Measurements from ENCODE around the gene ADAT2. TPM values are rescaled to one million over a fixed set of nuclear protein-coding genes. Genes with fewer than 3 reads are reported as not detected.

ADAT2 gene
- polyA plus RNA-seq, 1 donor from 2014 or later, result 3.3 TPM

GRCh38 chr6:143441680-143442545 lies 8.6 kb downstream of the ADAT2 start:
- Histone ChIP-seq H3K4me2 (ENCODE audit: low read length) (no peak overlapping the region), H3K4me3 (ENCODE audit: low read length) (no peak overlapping the region), H3K36me3 (ENCODE audit: insufficient read depth, low read length) (no peaks in the 10 kb centered on the region), H3K79me2 (replicated peaks; ENCODE audit: insufficient read depth, low read length) (no peaks in the 10 kb centered on the region), H3K27ac (ENCODE audit: low read length) (no peak overlapping the region), H3K27me3 (ENCODE audit: insufficient read depth, low read depth, low read length) (no peaks in the 10 kb centered on the region), H3K9ac (ENCODE audit: low read length) (no peak overlapping the region), H4K20me1 (ENCODE audit: insufficient read depth) (no peaks in the 10 kb centered on the region), H3K9me2 (ENCODE audit: insufficient read depth, low read length) (no peaks in the 10 kb centered on the region), H2AFZ (ENCODE audit: low read depth, low read length) (no peak overlapping the region), H3K9me3 (ENCODE audit: low read length) (no peaks in the 10 kb centered on the region), H3F3A (ENCODE audit: insufficient read depth, low read length, poor library complexity, severe bottlenecking) (no peaks in the 10 kb centered on the region)
- TF ChIP-seq CTCF (IDR thresholded peaks at IDR 0.05; ENCODE audit: poor library complexity, severe bottlenecking) (no peak), TAF1 (IDR thresholded peaks at IDR 0.05; ENCODE audit: low read depth) (no peak), RAD21 (conservative IDR thresholded peaks at IDR 0.05) (no peak), MXI1 (conservative IDR thresholded peaks at IDR 0.05; ENCODE audit: poor library complexity, severe bottlenecking) (no peak), SMC3 (conservative IDR thresholded peaks at IDR 0.05; ENCODE audit: poor library complexity) (no peak), EZH2 (IDR thresholded peaks at IDR 0.05; ENCODE audit: borderline replicate concordance, insufficient read depth, low read length, poor library complexity, severe bottlenecking) (no peak), EP300 (conservative IDR thresholded peaks at IDR 0.05; ENCODE audit: poor library complexity, severe bottlenecking) (no peak), POLR2AphosphoS5 (IDR thresholded peaks at IDR 0.05) (no peak)
- TF ChIP-seq, protein P1, sequence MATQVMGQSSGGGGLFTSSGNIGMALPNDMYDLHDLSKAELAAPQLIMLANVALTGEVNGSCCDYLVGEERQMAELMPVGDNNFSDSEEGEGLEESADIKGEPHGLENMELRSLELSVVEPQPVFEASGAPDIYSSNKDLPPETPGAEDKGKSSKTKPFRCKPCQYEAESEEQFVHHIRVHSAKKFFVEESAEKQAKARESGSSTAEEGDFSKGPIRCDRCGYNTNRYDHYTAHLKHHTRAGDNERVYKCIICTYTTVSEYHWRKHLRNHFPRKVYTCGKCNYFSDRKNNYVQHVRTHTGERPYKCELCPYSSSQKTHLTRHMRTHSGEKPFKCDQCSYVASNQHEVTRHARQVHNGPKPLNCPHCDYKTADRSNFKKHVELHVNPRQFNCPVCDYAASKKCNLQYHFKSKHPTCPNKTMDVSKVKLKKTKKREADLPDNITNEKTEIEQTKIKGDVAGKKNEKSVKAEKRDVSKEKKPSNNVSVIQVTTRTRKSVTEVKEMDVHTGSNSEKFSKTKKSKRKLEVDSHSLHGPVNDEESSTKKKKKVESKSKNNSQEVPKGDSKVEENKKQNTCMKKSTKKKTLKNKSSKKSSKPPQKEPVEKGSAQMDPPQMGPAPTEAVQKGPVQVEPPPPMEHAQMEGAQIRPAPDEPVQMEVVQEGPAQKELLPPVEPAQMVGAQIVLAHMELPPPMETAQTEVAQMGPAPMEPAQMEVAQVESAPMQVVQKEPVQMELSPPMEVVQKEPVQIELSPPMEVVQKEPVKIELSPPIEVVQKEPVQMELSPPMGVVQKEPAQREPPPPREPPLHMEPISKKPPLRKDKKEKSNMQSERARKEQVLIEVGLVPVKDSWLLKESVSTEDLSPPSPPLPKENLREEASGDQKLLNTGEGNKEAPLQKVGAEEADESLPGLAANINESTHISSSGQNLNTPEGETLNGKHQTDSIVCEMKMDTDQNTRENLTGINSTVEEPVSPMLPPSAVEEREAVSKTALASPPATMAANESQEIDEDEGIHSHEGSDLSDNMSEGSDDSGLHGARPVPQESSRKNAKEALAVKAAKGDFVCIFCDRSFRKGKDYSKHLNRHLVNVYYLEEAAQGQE (IDR thresholded peaks at IDR 0.05; ENCODE audit: borderline replicate concordance), result no peak

DNA sequence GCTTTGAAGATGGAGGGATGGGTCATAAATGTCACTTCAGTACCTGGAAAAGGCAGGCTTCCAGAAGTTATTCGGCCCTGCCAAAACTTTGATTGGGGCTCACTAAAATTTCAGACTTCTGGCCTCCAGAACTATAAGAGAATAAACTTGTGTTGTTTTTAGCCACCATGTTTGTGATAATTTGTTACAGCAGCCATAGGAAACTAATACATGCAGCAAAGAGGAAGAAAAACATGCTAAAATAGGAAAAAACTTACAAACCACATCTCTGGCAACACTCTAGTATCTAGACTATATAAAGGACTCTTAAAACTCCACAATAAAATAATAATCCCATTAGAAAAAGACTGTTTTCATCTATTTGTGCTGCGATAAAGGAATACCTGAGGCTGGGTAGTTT lies 9.5 kb downstream of the ADAT2 start:
- no peaks in the 10 kb centered on the region for H3K36me3 ChIP-seq (ENCODE audit: insufficient read depth, low read length)
- no peak overlapping the region for H3K4me3 ChIP-seq (ENCODE audit: low read length)
- no peak overlapping the region for H2AFZ ChIP-seq (ENCODE audit: low read depth, low read length)
- no peaks in the 10 kb centered on the region for H3K27me3 ChIP-seq (ENCODE audit: insufficient read depth, low read depth, low read length)
- H3F3A ChIP-seq (ENCODE audit: insufficient read depth, low read length, poor library complexity, severe bottlenecking), result no peaks in the 10 kb centered on the region
- no peaks in the 10 kb centered on the region for H3K79me2 ChIP-seq (replicated peaks; ENCODE audit: insufficient read depth, low read length)
- no peak overlapping the region for H3K4me2 ChIP-seq (ENCODE audit: low read length)
- TF ChIP-seq EZH2 (IDR thresholded peaks at IDR 0.05; ENCODE audit: borderline replicate concordance, insufficient read depth, low read length, poor library complexity, severe bottlenecking) (no peak), CTCF (IDR thresholded peaks at IDR 0.05; ENCODE audit: poor library complexity, severe bottlenecking) (no peak), SMC3 (conservative IDR thresholded peaks at IDR 0.05; ENCODE audit: poor library complexity) (no peak), RAD21 (conservative IDR thresholded peaks at IDR 0.05) (no peak)
- H3K9ac ChIP-seq (ENCODE audit: low read length), result no peak overlapping the region
- no peaks in the 10 kb centered on the region for H3K9me3 ChIP-seq (ENCODE audit: low read length)
- no peaks in the 10 kb centered on the region for H3K9me2 ChIP-seq (ENCODE audit: insufficient read depth, low read length)
- no peaks in the 10 kb centered on the region for H4K20me1 ChIP-seq (ENCODE audit: insufficient read depth)
- no peak overlapping the region for H3K27ac ChIP-seq (ENCODE audit: low read length)

All from neural cell (in vitro differentiated cells).